Endothelial cell of umbilical vein (primary cell): ENCODE data around the gene CYP27C1.

Source experiments
- CTCF ChIP-seq, 2 donors: IDR thresholded peaks; 1 replicate in 1 of 2; 2 replicates in 1 of 2; pipeline ENCODE4 v1.5.1; 2011; ENCODE audit warnings: low read length in 2 of 2, mild to moderate bottlenecking in 2 of 2, moderate library complexity in 2 of 2, control low read depth in 1 of 2, inconsistent platforms in 1 of 2, low read depth in 1 of 2; ENCODE audit not compliant: insufficient read depth in 1 of 2; ENCODE audit errors: extremely low read depth in 1 of 2
- MYC ChIP-seq: IDR thresholded peaks from one replicate; pipeline ENCODE4 v1.6.1; 2011; ENCODE audit warnings: mild to moderate bottlenecking, low read depth, low read length
- POLR2A ChIP-seq: IDR thresholded peaks from 2 replicates; pipeline ENCODE4 v1.6.1; 2012; ENCODE audit warnings: low read depth, mild to moderate bottlenecking, control low read depth, low read length
- POLR2AphosphoS5 ChIP-seq: IDR thresholded peaks from 2 replicates; pipeline ENCODE4 v1.6.1; 2012; ENCODE audit warnings: low read depth, mild to moderate bottlenecking, control low read depth, low read length, moderate library complexity; ENCODE audit not compliant: insufficient read depth

- no peak for TF ChIP-seq POLR2AphosphoS5
- no peak for TF ChIP-seq CTCF (IDR thresholded peaks at IDR 0.05; ENCODE audit: extremely low read depth in 1 of 2, insufficient read depth in 1 of 2, low read depth in 1 of 2, low read length in 2 of 2)
- TF ChIP-seq POLR2A = no peak
- no peak for TF ChIP-seq MYC
These were observed 35.0 kb upstream of the CYP27C1 start for GRCh38 chr2:127255146-127255545.
